HG03175 (cell line): Measurements from ENCODE around the gene SLC12A3.

Experiments used
- ATAC-seq: cut with Tn5 transposase; IDR thresholded peaks from one replicate; pipeline ENCODE4 v1.9.1; 2021; ENCODE audit warnings: mild to moderate bottlenecking, moderate library complexity; ENCODE audit not compliant: unreplicated experiment

Gene SLC12A3

DNA sequence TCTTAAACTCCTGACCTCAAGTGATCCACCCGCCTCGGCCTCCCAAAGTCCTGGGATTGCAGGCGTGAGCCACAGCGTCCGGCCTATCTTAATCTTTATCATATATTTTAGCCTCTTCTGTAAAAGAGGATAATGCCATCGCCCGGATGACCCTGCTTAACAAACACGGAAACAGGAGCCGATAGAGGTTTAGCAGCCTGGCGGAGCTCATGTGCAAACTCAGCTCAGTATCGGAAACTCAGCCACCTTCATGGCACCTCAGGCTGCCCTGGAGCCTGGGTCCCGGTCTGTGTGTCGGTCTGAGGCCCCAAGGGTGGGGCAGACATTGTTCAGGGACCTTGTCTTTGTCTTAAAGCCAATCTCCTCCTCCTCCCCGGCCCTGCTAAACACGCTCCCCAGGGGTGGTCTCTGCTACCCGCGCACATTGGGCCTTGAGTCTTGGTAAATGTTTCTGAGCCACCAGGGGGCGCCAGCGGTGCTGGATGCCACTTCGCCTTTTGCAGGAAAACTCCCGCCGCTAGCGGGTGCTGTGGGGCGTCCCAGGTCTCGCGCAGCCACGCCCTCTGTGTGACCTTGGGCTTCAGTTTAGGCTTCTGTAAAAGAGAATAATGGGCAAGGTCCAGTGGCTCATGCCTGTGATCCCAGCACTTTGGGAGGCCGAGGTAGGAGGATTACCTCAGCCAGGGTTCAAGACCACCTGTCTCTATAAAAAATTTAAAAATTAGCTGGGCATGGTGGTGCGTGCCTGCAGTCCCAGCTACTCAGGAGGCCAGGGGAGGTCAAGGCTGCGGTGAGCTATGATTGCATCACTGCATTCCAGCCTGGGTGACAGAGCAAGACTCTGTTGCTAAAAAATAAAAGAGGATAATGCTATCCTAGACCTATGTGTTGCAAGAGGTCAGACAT lies 99.5 kb downstream of the SLC12A3 start:
- peak; percentile 80 for ATAC-seq
